IPS-18c (cell line): ENCODE results near the gene ASB13.
"Not testable (repeated sequence)": the region's sequence is repeated elsewhere in the genome, so short reads cannot be mapped to it uniquely, and the experiment has no call there.

ENCODE experiments used
- H3K4me3 ChIP-seq: 2 replicates; pipeline ENCODE4 v1.7.0; 2013; ENCODE audit warnings: low read depth, mild to moderate bottlenecking, low read length, moderate library complexity; ENCODE audit not compliant: insufficient read depth
- H3K9me3 ChIP-seq: one replicate; pipeline ENCODE4 v1.6.1; 2013; ENCODE audit warnings: mild to moderate bottlenecking, low read length, moderate library complexity; ENCODE audit not compliant: control insufficient read depth, insufficient read depth

The ASB13 gene

DNA sequence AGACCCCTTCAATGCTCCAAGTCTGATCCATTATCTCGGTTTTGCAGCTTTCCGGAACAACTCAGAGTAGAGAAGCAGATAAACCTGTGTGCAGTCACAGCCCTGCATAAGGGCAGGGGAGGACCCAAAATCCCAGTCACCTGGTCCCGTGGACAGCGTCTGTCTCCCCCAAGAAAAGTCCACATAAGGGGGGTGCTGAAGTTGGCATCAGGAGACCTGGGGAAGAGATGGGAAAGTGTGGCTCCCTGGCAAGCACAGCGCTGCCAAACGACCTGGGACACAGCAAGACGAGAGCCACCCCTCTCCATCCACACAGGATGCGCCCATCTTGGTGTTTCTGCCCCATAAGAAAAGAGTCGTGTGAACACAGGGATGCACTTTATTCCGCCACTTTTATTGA lies 27.9 kb downstream of the ASB13 start:
- Histone ChIP-seq H3K4me3 (no peak overlapping the region), H3K9me3 (no peaks in the 10 kb centered on the region)

DNA sequence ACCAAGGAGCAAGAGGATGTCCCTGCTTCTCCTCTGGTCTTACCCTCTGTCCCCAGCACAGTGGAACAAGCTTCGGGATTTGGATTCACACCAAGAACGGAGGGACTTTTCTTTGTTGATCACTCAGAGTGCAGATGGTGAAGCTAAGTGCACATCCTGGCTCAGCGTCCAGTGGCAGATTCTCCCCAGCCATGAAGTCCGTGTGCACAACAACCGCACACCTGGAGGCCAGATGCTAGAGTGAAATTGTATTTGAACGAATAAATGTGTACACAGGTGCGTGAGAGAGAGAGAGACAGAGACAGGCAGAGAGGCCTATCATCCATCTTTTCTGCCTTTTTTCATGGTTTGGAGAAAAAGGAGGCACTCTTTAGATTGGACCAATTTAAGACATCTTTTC lies 31.5 kb downstream of the ASB13 start:
- Histone ChIP-seq H3K9me3 (no peaks in the 10 kb centered on the region), H3K4me3 (no peak overlapping the region)

DNA sequence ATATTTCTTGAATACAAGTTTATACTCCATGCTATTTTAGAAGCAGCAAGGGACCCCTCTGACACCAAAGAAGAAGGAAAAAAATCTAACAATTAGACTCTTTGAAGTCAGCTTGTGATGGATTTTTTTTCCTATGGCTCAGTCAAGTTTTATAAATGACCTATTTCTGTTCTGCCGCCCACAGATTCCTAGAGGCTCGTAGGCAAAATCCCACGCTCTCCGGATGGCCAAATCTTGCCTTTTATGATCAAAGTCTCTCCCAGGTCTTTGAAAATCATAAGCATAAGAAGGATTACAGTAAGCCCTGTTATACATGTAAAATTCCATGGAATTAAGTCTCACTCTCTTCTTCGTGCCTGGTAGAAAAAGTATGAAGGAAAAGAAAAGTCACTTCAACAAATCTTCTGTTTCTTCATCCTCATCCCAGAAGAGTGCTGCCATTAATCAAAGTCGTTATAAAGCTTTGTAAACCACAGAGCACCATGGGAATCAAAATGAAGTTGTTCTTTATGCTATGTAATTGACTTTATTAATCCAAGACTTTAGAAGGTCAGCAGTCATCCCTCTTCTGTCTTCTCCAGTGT lies 33.1 kb downstream of the ASB13 start:
- no peak overlapping the region for H3K4me3 ChIP-seq
- no peaks in the 10 kb centered on the region for H3K9me3 ChIP-seq

DNA sequence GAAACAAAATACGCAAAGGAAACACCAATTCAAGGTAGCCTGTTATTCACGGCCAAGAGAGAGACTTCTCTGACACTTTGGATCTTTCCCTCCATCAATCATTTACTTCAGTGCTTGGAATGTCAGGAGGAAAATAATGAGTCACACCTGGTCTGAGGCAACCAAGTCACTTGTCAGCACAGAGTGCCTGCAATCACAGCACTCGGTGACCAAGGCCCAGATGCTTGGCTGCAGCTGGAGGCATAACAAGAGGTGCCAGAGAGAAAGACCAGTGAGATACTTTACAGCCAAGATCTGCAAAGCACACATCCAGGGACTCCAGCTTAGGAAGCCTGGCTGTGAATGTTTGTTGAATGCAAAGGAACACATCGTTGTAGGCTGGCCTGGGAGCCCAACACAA lies 33.9 kb downstream of the ASB13 start:
- H3K9me3 ChIP-seq = no peaks in the 10 kb centered on the region
- H3K4me3 ChIP-seq = no peak overlapping the region

DNA sequence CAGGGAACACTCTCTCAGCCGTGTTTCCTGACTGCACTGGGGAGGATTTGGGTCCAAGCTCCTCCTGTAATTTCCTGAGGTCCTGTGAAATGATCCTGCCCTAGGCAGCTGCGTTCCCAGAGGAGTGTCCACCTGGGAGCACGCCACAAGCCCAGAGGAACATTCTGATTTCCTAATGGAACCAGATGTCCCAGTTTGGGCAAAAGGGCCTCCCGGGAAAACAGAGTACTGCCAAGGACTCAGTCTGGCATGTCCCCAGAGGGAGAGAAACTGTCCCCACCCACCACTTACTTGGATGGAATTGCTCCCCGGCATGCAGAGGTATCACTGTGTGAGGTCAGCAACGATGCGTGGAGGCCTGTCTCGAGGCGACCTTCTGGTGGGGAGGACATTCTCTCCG lies 34.5 kb downstream of the ASB13 start:
- H3K4me3 ChIP-seq = no peak overlapping the region
- no peaks in the 10 kb centered on the region for H3K9me3 ChIP-seq

GRCh38 chr10:5630112-5630436 lies 36.3 kb downstream of the ASB13 start:
- no peaks in the 10 kb centered on the region for H3K9me3 ChIP-seq

GRCh38 chr10:5629303-5630111 lies 36.9 kb downstream of the ASB13 start:
- H3K9me3 ChIP-seq = no peaks in the 10 kb centered on the region
- no peak overlapping the region for H3K4me3 ChIP-seq

More at GRCh38 chr10:5630112-5630436, 36.3 kb downstream of the ASB13 start:
- H3K4me3 ChIP-seq = no peak overlapping the region

- Histone ChIP-seq H3K4me3 (no peak overlapping the region), H3K9me3 (no peaks in the 10 kb centered on the region)
Measured at GRCh38 chr10:5628451-5629302, 37.7 kb downstream of the ASB13 start.

GRCh38 chr10:5627486-5628044 lies 38.8 kb downstream of the ASB13 start:
- Histone ChIP-seq H3K4me3 (no peak overlapping the region), H3K9me3 (no peaks in the 10 kb centered on the region)

DNA sequence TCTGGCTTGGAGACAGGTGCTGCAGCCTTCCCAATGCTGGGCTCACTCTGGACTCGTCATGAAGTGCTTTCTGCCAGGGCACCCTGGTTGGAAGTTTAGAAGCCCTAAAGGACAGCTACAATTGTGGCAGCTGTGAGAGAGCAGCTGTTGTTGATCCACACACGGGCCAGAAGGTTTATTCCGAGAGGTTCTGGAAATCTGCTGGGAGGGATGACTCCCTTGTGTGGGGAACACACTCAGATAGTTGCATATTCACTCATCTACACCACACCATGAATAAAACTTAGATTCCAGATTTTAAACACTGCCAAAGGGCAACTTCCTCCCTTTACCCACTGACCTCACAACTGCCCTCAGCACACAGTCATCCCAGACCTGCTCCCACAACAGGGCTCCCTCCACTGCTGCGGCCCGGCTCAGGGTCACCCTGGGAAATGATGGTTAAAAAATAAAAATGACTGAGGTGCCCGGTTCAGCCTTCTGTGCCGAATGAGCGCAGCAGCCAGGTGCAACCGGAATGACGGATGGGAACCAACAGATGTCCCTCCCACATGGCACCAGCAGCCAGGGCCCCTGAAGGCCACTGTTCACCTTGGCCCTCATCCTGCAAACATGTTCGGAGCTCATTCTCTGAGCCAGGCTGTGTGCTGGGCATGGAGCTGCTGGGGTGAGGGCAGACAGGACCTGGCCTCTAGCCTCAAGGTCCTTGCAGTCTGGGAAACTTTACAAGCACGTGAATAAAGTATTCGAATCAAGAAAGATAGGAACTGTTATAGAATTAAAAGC lies 40.2 kb downstream of the ASB13 start:
- Histone ChIP-seq H3K4me3 (no peak overlapping the region), H3K9me3 (no peaks in the 10 kb centered on the region)

DNA sequence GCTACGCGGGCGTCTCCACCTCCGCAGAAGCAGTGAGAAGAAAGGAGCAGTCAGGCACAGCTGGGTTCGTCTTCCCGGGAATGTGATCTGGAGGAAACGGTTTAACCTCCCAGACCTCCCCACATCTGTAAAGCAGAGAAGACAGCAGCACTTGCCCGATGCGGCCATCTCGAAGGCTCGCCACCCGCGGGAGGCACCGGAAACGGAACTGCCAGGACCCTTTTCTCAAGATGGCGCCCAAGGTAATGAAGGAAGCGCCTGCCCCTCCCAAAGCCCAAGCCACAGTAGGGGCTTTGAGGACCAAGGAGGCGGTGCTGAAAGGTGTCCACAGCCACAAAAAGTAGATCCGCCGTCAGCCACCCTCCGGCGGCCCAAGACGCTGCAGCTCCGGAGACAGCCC lies 41.7 kb downstream of the ASB13 start:
- no peaks in the 10 kb centered on the region for H3K9me3 ChIP-seq
- H3K4me3 ChIP-seq = no peak overlapping the region

GRCh38 chr10:5623081-5623748 lies 43.2 kb downstream of the ASB13 start:
- Histone ChIP-seq H3K4me3 (no peak overlapping the region), H3K9me3 (no peaks in the 10 kb centered on the region)

DNA sequence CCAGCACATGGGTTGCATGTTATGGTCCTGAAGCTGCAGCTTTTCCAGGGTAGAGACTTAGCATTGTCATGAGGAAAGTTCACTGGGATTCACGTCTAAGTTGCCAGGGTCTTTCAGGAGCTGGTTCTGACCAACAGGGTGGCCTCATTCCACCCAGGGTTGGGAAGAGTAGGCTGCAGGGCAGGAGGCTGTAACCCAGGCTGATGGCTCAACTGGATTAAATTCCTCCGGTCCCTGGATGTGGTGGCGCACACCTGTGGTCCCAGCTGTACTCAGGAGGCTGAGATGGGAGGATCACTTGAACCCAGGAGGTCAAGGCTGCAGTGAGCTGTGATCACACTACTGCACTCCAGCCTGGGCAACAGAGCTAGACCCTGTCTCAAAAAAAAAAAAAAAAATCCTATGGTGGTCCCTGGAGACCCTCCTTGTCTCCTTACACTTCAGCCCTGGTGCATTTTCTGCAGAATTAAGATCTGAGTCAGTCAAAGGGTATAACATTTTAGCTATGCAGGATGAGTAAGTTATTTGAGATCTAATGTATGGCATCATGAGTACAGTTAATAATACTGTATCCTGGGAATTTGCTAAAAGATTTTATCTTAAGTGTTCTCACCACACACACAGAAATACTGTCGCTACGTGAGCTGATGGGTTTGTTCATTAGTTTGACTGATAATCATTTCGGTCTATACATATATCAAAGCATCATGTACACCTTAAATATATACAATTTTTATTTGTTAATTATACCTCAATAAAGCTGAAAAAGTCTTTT lies 44.0 kb downstream of the ASB13 start:
- Histone ChIP-seq H3K4me3 (no peak overlapping the region), H3K9me3 (no peaks in the 10 kb centered on the region)

GRCh38 chr10:5621371-5621770 lies 45.0 kb downstream of the ASB13 start:
- not testable (repeated sequence) for H3K9me3 ChIP-seq, H3K4me3 ChIP-seq

- H3K9me3 ChIP-seq = no peaks in the 10 kb centered on the region
Measured at GRCh38 chr10:5620966-5621365, 45.4 kb downstream of the ASB13 start.

DNA sequence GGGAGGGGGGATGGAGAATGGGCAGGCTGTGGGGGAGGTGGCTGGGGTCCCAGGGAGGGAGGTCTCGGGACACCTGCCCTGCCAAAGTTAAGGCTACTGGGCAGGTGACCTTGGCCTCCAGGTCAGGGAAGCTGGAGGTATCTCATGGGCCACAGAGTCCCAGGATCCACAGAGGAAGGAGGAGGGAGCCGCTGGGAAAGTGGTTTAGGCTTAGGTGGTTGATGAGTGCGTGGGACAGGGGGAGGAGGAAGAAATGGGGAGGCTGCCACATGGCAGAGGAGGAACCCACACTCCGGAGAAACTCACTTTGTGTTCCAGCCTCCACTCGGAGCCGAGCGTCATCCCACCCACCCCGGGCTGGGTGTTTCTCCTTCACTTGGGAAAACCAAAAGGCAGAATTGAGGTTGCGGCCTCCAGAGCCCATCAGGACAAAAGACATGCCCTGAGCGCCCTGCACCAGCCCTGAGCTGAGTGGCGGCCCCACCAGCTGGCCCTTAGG lies 46.1 kb downstream of the ASB13 start:
- H3K9me3 ChIP-seq = no peaks in the 10 kb centered on the region
- H3K4me3 ChIP-seq = no peak overlapping the region

More at GRCh38 chr10:5620966-5621365, 45.4 kb downstream of the ASB13 start:
- no peak overlapping the region for H3K4me3 ChIP-seq
